Activated effector memory CD4-positive, alpha-beta T cell treated with anti-CD3 and anti-CD28 coated beads, Interleukin-2, amount 50 U/mL, for 16 hours (primary cell): Measurements from ENCODE around the gene SYCP2L.
"Not testable (repeated sequence)": the region's sequence is repeated elsewhere in the genome, so short reads cannot be mapped to it uniquely, and the experiment has no call there.

ENCODE experiments used
- DNase-seq: peaks from one replicate; pipeline ENCODE4 v3.0.0-alpha.2; 2020

The SYCP2L gene

DNA sequence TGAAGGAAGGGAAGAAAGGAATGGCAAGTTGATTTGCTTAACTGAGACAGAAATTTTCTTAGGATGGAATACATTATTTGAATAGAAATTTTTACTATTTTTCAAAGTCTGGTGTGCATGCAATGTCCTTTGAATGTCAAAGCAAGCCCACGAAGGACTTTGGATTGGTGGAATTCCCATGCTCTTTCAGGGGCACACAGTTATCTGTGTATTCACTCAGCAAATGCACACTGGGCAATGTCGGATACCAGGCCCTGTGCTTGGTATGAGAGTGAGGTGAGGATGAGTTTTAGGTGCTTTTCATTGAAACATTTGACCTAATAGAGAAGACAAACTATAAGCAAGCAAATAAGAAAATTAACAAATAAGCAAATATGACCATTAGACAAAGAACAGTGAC, 73.3 kb downstream of the SYCP2L start:
- DNase-seq = no peak

DNA sequence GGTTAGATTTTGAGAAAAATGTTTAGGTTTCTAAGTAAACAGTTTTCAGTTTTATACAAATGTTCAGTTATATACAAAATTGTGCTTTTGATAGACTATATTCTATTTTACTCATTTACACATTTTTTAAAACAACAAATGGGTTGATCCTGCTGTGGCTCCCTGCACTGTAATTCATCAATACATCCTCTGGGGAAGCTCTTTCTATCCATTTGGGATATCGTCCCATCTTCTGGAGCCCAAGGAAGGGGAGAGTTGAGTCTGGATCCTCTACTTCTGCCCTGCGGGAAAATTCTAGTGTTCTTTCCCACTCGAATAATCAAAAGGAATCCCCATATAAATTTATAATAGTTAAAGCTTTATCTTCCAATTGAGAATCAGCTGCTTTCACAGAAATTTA, 75.0 kb downstream of the SYCP2L start:
- no peak for DNase-seq

GRCh38 chr6:10962673-10963072, 75.8 kb downstream of the SYCP2L start:
- no peak for DNase-seq

DNA sequence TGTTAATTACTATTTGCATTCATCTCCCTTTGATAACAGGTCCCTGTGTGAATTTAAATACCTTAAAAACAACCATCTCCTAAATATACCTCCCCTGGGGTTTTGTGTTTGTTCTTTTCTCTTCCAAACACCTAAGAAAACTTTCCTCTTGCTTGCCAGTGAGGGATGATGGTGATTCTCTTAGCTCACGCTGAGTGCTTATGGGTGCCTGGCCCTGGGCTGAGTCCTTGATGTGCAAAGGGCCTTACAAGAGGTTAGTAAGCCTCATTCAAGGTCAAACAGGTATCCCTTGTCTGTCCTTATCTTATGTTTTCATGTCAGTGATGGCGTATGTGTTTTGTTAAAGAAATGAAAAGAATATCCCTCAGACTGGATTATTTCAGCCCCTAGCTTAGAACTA, 76.3 kb downstream of the SYCP2L start:
- DNase-seq = no peak

GRCh38 chr6:10964684-10965083, 77.8 kb downstream of the SYCP2L start:
- no peak for DNase-seq

DNA sequence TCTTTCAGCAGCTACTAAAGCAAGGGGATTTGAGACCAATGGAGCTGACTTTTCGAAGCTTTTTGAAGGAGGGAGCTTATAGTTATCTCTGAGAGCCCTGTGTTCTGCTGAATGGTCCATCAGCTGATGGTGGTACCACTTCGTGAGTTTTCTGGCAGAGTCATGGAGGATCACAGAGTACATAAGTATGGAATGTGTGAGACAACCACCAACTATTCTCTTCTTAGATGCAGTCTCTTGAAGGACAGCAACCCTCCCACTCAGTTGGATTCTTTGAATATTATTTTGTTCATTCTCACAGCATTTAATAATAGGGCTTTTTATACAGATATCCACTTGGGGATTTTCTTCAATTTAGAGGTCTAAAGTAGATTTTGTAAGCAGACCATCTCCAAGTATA, 81.9 kb downstream of the SYCP2L start:
- DNase-seq = no peak

DNA sequence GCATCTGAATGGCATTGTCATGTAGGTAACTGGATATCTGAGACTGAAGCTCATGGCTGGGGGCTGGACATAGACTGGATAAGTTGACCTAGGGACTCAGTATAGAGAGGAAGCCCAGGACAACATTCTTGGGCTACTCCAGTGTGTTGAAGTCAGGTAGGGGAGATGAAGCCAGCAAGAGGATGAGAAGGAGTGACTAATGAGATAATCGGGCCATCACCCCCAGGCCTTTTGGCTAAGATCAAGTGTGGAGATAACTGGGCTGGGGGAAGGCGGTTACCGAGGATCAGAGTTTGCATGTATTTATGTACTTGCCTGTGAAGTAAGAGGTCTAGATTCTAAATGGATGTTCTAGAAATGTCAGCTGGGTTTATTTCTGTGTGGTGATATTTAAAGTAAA, 83.9 kb downstream of the SYCP2L start:
- DNase-seq = no peak

DNA sequence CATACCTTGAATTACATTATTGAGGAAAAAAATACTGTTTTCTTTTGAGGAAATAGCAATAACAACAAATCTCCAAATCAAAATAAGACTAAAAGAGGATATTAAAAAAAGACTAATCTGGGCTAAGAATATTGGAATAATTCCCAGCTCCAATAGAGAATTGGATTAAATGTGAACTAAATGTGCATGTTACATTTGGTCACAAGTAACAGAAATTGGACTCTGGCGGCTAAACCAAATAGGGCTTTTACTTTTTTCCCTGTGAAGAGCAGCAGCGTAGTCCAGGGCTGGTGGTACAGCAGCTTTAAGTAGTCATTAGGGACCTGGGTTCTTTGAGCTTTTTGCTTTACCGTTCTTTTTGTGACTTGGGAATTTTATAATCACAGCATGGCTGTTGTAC, 85.3 kb downstream of the SYCP2L start:
- no peak for DNase-seq

GRCh38 chr6:10976571-10976970, 89.7 kb downstream of the SYCP2L start:
- no peak for DNase-seq

DNA sequence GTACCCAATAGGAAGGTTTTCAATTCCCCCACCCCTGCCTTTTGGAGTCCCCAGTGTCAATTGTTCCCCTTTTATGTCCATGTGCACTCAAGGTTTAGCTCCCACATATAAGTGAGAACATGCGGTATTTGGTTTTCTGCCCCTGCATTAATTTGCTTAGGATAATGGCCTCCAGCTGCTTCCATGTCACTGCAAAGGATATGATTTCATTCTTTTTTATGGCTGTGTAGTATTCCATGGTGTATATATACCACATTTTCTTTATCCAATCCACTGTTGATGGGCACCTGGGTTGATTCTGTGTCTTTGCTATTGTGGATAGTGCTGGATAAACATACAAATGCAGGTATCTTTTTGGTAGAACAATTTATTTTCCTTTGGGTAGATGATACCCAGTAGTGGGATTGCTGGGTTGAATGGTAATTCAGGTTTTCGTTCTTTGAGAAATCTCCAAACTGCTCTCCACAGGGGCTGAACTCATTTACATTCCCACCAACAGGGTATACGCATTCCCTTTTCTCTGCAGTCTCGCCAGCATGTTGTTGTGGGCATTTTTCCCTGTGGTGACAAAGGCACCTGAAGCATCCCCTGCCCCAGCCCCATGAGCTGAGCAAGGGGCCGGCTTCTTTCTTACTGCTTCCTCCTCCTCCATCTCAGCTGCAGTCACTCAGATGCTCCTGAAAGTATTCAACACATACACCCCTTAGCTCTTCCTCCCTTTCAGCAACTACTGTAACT, 90.5 kb downstream of the SYCP2L start:
- no peak for DNase-seq

DNA sequence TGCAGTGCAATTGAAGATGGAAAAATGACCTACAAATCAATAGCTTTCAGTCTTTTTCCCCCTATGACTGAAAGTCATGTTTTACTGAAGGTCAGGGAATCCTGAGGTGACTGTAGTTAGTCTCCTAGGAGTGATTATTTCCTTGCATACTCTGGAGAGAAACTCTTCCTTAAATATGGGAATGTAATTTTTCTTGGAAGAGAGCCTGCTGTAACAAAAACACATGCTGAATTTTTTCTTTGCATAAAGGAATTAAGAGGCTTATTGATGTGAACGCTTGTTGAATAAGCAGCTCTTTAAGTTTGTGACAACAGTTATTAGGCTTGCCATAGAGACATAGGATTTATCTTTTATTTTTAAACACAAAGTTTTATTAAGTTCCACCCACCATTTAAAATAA, 92.8 kb downstream of the SYCP2L start:
- DNase-seq = no peak

DNA sequence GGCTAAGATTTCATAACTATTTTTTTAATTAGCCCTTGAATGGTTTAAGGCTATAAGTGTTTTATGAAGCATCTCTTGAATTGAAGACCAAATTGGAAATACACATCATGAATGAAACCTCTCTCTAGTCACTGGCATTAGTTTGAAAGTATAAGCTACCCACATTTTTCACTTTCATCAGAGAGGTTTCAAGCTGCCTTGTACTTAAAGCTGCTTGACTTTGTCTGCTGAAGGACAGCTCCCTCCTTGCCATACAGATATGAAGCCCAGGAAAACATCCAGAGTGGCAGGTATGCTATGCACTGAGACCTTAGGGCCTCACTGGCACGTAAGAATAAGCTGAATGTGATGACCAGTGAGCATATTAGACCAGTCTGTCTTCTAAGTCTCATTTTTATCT, 94.6 kb downstream of the SYCP2L start:
- no peak for DNase-seq

DNA sequence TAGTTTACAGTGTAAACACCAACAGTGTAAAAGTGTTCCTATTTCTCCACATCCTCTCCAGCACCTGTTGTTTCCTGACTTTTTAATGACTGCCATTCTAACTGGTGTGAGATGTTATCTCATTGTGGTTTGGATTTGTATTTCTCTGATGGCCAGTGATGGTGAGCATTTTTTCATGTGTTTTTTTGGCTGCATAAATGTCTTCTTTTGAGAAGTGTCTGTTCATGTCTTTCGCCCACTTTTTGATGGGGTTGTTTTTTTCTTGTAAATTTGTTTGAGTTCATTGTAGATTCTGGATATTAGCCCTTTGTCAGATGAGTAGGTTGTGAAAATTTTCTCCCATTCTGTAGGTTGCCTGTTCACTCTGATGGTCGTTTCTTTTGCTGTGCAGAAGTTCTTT, 98.1 kb downstream of the SYCP2L start:
- DNase-seq = not testable (repeated sequence)

- no peak for DNase-seq
Measured at GRCh38 chr6:10989587-10989986, 102.7 kb downstream of the SYCP2L start.

DNA sequence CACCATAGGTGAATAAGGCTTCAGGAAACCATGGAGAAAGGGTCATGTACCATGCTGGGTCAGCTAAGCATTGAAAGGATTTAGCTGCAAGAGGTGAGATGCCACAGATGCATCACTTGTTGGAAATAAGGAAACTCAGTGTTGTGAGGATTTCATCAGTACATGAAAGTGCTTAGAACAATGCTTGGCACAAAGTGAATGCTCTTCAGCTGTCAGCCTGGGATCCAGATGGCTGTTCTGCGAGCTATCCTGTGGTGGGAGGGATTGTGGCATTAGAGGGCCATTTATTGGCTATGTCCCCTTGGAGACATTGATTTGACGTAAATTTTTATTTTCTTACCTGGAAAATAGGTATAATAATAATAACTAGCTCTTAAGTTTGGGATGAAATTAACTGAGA, 104.3 kb downstream of the SYCP2L start:
- DNase-seq = no peak

DNA sequence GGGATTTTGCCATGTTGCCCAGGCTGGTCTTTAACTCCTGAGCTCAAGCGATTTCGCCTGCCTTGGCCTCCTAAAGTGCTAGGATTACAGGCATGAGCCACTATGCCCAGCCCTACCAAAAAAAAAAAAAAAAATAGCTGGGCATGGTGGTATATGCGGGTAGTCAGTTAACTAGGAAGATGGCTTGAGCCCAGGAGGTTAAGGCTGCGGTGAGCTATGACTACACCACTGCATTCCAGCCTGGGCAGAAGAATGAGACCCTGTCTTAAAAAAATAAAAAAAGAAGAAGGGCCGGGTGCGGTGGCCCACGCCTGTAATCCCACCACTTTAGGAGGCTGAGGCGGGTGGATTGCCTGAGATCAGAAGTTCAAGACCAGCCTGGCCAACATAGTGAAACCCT, 107.0 kb downstream of the SYCP2L start:
- no peak for DNase-seq

DNA sequence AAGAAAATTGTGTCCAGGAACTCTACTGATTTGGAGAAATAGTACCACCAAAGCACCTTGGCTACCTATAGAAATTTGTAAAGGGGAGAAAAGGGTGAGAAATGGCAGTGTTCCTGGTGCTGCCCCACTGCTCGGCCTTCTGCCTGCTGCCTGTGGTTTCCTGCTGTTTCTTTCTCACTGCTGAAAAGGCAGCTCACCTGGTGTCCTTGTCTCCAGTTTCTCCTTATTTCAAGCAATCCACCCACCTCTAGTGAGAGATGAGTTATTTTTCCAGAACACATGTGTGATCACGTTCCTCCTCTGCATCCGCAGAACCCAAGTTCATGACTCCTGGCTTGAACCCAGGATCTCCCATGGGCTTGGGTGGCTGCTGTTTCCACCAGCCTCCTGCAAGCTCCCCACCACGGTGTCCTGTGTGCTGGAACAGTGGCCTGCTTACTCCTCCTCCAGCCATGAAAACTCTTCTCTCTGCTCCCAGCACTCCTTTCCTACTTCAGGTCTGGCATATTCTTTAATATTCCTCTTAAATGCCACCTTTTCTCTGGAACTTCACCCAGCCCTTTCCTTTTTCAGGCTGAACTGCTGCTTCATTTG, 108.4 kb downstream of the SYCP2L start:
- no peak for DNase-seq

- DNase-seq = no peak
Measured at GRCh38 chr6:10999994-11000393, 113.1 kb downstream of the SYCP2L start.

- no peak for DNase-seq
Measured at GRCh38 chr6:11002176-11002575, 115.3 kb downstream of the SYCP2L start.

GRCh38 chr6:11003297-11003696, 116.4 kb downstream of the SYCP2L start:
- DNase-seq = not testable (repeated sequence)

DNA sequence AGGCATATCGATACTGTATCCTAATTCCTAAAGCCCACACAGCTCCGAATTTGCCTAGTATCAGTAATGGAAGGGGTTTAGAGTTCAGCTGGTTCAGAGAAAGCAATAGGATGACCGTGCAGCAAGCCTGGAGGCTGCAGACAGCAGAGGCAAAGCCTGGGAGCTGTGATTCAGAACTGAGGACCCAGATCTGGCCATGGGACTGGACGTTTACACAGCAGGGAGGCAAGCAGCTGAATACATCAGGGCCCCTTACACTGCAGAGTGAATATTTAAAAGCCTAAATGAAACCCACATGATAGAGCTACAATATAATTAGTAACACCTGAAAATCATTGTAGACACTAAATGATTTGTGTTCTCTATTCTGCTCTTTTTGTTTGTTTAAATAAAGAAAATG, 119.2 kb downstream of the SYCP2L start:
- no peak for DNase-seq

GRCh38 chr6:11007715-11008608, 121.1 kb downstream of the SYCP2L start:
- DNase-seq = no peak

DNA sequence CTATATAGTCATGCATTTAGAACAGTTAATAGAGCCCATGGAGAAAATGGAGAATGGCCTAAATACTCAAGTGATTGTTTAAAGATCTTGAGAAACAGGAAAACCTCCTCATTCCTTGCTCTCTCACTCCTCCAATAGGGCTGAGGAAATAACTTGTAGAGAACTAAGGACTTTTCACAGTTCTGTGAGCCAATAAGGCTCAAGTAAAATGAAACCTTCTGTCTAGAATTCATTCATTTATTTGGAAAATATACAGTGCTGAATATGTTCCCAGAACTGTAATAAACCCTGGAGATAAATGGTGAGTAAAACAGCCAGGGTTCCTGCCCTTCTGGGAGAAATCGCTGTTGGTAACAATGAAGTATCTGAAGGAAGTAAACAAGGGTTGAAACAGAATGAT, 122.0 kb downstream of the SYCP2L start:
- no peak for DNase-seq

GRCh38 chr6:11009353-11009752, 122.5 kb downstream of the SYCP2L start:
- DNase-seq = no peak
